Hepatocyte (in vitro differentiated cells): Measurements from ENCODE around the gene HOXD11.

Source experiments
- CTCF ChIP-seq: fragments of 200-600 bp; sonication (generic); IDR thresholded peaks from 2 replicates; pipeline ENCODE4 v1.5.1; 2016; ENCODE audit warnings: antibody characterized with exemption, mild to moderate bottlenecking; ENCODE audit not compliant: poor library complexity
- EZH2 ChIP-seq: fragments of 200-600 bp; sonication (generic); IDR thresholded peaks from 2 replicates; pipeline ENCODE4 v1.6.1; 2016; ENCODE audit warnings: antibody characterized with exemption, mild to moderate bottlenecking, borderline replicate concordance
- EZH2phosphoT487 ChIP-seq: fragments of 200-600 bp; sonication (generic); IDR thresholded peaks from one replicate; pipeline ENCODE4 v1.6.1; 2018; ENCODE audit warnings: antibody characterized with exemption, mild to moderate bottlenecking, low read depth, moderate library complexity; ENCODE audit not compliant: unreplicated experiment, severe bottlenecking

- no peak for TF ChIP-seq EZH2
- no peak for TF ChIP-seq CTCF
- TF ChIP-seq EZH2phosphoT487: no peak
Observed at GRCh38 chr2:176103194-176103593, 3.9 kb upstream of the HOXD11 start.
